NOMO-1 treated with DMSO at 0.1 percent for 48 hours (cell line): ENCODE measurements around the gene DUS1L.

Experiments
- DNase-seq: peaks from one replicate; lab custom pipeline; 2025; ENCODE audit not compliant: unreplicated experiment; lab: John Stamatoyannopoulos, UW

The DUS1L gene

DNA sequence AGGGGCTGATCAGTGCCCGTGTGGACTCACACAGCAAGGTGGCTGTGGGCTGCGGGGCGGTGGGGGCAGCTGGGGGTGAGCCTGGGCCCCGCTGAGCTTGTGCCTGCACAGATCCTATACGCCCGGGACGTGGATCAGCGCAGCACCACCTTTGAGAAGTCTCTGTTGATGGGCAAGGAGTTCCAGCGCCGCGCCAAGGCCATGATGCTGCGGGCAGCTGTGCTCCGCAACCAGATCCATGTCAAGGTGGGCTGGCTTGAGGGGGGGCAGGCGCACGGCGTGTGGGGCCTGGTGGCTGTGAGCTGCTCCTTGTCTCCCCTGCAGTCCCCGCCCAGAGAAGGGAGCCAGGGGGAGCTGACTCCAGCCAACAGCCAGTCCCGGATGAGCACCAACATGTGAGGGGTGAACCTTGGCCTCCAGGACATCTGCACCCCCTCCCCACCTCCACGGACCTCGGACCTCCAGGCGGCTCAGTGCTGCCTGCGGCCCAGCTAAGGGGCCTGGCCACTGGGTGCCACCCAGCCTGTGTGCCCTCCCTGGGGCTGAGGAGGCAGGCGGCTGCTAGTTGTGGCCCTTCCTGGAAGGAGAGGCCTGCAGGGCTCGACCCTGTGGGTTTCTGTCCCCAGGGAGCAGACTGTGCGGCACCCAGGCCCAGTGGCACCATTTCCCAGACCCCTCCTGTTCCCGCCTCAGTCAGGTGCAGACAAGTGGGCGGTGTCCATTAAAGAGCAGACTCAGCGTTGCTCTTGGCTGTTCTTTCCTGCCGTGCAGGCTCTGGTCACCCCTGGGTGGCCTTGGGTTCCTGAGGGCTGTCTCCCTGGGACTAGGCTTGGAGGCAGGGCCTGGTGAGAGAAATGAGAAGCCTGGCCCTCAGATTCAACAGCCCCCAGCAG lies 8.6 kb downstream of the DUS1L start:
- no peak for DNase-seq

- DNase-seq: no peak
These were observed 9.5 kb downstream of the DUS1L start for GRCh38 chr17:82055965-82056728.

DNA sequence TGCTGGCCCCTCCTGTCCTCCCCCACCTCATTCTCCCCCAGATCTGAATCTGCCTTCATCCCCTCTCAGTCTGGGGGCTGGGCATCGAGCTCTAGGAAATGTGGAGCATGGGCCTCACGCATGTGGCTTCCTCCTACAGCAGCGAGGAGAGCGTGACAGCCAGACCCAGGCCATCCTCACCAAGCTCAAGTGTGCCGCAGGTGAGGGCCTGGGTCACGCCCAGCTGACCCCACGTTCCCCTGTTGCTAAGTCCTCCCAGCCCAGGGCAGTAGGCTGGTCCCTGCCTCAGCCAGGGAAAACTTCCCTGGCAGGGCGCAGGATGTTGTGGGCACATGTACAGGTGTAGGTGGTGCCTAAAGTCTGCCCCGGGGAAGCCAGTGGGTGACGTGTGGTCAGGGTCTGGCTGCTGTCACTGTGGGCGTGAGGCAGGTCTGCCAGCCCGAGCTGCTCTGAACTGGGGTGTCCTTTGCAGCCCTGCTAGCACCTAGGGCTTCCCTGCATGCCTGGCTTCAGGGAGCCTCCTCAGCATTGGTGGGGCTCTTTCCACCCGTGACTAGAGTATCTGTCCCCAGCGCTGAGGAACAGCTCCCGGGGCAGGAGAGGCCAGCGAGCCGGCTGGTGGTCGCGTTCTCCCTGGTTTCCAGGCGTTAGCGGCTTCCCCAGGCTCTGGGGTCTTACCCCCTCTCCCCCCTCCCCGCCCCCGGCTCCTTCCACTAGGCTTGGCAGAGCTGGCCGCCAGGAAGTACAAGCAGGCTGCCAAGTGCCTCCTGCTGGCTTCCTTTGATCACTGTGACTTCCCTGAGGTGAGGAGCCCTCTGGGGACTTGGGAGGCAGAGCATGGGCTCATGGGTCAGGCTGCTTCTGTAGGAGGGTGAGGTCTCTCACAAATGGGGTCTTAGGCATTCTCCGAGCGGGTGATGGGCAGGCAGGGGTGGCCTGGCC lies 10.3 kb downstream of the DUS1L start:
- no peak for DNase-seq

GRCh38 chr17:82054351-82055022 lies 11.1 kb downstream of the DUS1L start:
- DNase-seq: no peak

DNA sequence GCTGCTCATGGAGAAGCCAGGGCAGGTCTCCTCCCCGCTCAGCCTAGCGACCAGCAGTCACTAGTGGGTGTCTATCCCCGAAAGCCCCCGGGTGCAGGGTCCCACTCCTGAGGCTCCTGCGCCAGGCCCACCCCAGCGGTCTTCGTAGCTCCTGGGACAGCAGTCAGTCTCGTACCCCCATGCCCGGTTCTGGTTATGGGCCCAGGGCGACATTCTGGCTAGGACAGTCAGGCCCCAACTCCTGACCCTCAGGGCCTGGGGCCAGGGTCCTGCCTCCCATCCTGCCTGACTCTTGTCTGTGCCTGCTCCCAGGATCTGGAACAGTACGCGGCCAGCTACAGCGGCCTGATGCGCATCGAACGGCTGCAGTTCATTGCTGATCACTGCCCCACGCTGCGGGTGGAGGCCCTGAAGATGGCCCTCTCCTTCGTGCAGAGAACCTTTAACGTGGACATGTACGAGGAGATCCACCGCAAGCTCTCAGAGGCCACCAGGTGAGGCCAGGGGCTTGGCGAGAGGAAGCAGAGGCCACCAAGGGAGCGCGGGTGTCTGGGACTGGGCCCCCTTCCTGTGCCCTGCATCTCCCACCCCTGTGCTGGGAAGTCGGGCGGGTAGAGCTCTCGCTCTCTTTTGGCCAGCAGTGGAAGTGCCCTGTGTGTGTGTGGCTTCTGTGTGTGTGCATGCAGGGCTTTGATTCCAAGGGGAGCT lies 11.9 kb downstream of the DUS1L start:
- DNase-seq: no peak

- no peak for DNase-seq
These were observed 12.5 kb downstream of the DUS1L start for GRCh38 chr17:82053130-82053529.

DNA sequence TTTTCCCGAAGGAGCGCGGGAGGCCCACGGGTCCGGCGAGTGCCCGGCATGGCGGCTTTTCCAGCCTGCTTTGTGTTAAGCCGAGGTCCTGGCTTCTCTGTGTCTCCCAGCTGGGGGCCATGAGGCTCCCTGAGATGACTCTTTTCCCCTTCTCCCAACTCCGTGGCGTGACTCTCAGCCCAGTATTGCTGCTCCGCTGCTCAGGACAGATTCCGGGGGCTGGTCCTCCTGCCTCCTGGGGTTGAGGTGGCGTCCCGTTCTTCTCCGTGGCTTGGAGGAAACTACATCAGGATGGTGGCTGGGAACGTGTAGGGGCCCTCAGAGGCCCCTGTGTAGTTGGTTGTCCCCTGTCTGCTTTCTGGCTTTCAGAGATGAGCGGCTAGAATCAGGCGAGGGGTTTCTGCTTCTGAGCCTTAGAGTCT lies 13.0 kb downstream of the DUS1L start:
- DNase-seq: no peak

DNA sequence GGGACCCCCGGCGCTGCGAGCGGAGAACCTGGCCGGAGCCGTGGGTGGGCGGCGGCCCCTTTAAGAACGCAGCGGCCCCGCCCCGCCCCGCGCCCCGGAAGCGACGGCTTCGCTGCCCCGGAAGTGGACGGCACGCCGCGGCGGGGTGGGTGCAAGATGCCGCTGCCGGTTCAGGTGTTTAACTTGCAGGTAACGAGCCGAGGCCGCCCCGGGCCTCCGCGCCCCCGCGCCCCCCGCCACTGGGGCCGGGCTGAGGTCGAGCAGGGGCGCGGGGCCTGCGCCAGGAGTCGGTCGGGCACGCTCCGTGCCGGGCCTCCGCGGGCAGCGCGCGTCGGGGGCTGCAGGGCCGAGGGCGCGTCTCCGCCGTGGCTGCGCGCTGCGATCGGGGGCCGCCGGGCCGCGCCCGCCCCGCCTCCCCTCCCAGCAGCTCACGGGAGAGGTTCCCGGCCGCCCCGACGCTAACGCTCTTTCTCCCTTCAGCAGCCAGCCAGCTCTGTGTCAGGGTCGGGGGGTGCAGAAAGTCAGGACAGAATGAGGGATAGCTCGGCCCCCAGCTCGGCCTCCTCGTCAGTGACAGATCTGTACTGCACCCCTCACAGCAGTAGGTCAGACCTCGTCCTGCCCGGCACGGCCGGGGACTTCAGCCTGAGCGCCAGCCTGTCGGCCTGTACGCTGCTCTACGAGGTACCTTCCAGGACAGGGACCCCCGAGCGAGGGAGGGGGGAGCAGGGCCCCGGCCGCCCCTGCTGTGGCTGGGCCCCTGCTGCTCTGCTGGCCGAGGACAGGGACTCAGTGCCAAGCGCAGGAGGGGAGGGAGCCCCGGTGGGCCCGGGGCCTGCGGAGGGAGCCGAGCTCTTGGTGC lies 13.6 kb downstream of the DUS1L start, which contains the start of the genes GPS1 and RFNG:
Gene GPS1, plus strand, starts transcription at position 123 of the 862 bp plus-strand sequence. Its CDS starts 34 bp downstream, at position 157.
Gene RFNG, minus strand, starts transcription at position 36 of the 862 bp plus-strand sequence. CDS start 45 bp downstream, outside the sequence.
- no peak for DNase-seq

DNA sequence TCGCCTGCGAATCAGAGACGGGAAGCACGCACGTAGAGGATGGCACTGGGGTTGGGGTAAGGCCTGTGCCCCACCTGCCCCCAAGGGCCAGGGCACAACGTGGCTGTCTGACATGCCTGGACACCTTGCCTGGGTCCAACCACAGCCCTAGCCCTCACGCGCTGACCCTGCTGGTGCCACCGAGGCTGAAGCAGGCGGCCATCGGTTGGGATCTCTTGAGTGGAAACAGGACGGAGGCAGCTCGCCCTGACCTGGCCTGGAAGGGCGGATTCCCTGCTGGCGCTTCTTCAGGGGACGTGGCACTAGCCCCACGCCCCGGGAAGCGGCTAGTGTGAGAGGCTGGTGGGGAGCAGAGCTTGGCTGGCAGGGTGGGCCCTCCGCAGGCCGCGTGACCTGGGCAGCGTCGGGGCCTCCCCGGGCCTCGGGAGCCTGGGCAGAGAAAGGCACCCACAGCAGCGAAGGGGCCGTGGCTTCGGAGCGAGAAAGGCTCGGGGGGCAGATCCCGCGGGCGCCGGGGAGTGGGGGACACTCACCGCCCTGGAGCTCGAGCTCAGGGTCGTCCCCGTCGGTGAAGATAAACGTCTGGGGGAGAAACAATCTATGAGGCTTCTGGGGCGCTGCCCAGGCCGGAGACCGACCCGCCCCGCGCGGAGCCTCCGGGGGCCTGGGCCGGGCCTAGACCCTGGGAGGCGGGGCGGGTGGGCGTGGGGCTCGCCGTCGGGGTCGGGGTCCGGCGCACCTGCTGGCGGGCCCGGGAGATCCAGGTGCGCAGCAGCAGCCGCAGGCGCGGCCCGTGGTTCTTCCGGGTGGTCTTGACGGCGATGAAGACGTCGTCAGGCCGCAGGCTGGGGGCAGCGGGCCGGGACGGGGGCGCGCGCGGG lies 14.6 kb downstream of the DUS1L start:
- DNase-seq: no peak

- DNase-seq: no peak
These were observed 15.3 kb downstream of the DUS1L start for GRCh38 chr17:82050152-82050760.

DNA sequence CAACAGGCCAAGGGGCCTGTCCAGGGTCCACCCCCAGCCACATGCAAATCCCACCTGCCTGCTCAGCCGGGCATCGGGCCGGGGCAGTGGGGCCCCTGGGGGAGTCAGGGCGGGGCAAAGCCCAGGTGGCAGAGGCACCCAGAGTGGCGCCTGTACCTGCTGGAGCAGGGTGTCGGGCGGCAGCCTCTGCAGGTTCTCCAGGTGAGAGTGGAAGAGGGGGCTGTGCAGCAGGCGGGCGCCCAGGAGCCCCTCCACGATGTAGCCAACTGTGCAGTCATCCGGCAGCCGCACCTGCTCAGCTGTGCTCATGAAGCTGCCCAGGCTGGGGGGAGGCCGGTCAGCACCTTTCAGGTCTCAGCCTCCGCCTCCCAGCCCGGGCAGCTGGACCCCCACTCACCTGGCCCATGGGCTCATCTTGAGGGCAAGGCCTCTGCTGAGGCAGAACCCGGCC lies 16.1 kb downstream of the DUS1L start:
- no peak for DNase-seq

DNA sequence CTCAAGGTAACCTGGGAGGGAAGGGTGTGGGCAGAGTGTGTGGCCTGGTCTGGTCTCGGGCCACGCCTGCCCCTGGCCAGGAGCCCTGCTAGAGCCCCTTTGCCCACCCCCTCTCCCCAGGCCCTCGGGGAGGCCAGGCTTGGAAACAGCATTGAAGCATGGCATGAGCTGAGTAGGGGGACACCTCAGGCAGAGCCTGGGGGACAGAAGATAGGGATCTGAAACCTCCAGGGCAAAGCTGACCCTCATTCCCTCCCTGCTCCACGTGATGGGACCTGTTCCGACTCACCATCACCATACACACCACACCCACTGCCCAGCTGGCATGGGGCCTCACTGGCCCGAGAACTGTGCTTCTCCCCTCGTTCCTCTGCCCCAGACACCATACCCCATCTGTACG lies 16.5 kb downstream of the DUS1L start:
- DNase-seq: no peak

- no peak for DNase-seq
These were observed 17.0 kb downstream of the DUS1L start for GRCh38 chr17:82048571-82048971.

DNA sequence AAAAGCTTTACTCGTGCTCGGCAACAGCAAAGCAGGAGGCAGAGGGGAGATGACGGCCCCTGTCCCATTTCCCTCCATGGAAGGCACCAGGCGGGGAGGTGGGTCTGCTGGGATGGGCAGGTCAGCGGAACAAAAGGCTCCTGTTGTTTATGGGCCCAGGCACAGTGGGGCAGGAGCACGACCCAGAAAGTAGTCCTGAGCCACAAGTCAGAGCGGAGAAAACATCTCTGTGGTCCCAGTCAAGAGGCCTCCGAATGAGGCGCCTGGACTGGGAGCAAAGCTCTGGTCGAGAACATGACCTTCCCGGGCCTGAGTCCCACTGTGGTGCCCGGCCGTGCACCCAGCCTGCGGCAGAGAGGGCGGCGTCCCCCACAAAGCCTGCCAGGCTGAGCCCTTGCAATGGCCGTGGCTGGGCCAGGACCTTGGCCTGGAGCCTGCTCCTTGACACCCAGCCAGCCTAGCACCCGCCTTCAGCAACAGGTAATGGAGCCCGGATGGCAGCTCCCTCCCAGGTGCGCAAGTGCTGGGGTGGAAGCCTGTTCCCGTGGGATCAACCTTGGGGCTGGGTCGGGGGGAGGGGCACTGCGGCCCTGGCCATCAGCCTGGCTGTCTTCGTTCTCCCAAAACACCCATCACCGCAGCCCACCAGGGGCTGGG lies 17.6 kb downstream of the DUS1L start:
- DNase-seq: no peak

- no peak for DNase-seq
These were observed 18.2 kb downstream of the DUS1L start for GRCh38 chr17:82047379-82047778.

DNA sequence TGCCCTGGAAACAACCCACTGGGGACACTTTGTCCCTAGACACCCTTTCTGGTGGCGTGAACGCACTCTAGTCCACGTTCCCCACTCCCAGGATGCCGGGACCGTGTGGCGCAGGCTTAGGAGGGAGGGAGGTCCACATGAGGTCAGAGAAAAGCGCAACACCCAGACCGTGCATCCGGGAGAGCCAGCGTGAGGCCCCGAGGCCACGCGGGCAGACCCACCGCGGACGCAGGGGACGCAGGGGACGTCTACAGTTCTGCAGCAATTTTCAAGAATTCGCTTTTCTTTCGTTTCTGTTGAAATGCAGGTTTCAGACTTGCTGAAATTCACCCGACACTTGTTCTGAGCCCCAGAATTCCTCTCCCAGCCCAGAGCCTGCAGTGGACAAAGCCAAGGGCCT lies 18.7 kb downstream of the DUS1L start:
- no peak for DNase-seq
